Loucy (cell line): ENCODE results near the gene C1orf159.
A peak's percentile ranks its signal among the peaks of the same experiment; 100 is the strongest.
"Not testable (repeated sequence)": the region's sequence is repeated elsewhere in the genome, so short reads cannot be mapped to it uniquely, and the experiment has no call there.

ENCODE experiments used
- H2AFZ ChIP-seq: fragments of 200-600 bp; sonication (generic); 2 replicates; pipeline ENCODE4 v1.6.0; 2016; ENCODE audit warnings: antibody characterized with exemption, mild to moderate bottlenecking, low read length, moderate library complexity
- H3F3A ChIP-seq: fragments of 200-600 bp; 2 replicates; pipeline ENCODE4 v1.6.0; 2016; ENCODE audit warnings: antibody characterized with exemption, low read depth, mild to moderate bottlenecking
- H3K27me3 ChIP-seq: fragments of 200-600 bp; sonication (generic); 2 replicates; pipeline ENCODE4 v1.6.1; 2014; ENCODE audit warnings: low read length, mild to moderate bottlenecking; ENCODE audit not compliant: insufficient read depth, poor library complexity, severe bottlenecking
- H3K36me3 ChIP-seq: fragments of 200-600 bp; sonication (generic); 2 replicates; pipeline ENCODE4 v1.6.1; 2016; ENCODE audit warnings: low read length; ENCODE audit not compliant: insufficient read depth
- H3K4me1 ChIP-seq: fragments of 200-600 bp; sonication (generic); 2 replicates; pipeline ENCODE4 v1.5.1; 2014; ENCODE audit warnings: low read length, mild to moderate bottlenecking; ENCODE audit not compliant: insufficient read depth, poor library complexity, severe bottlenecking
- H3K4me2 ChIP-seq: fragments of 200-600 bp; sonication (generic); 2 replicates; pipeline ENCODE4 v1.6.0; 2014; ENCODE audit warnings: antibody characterized with exemption, low read length, low read depth, mild to moderate bottlenecking; ENCODE audit not compliant: poor library complexity, severe bottlenecking
- H3K4me3 ChIP-seq: fragments of 200-600 bp; sonication (generic); 2 replicates; pipeline ENCODE4 v1.5.1; 2014; ENCODE audit warnings: low read length, mild to moderate bottlenecking, mixed read lengths; ENCODE audit not compliant: poor library complexity, severe bottlenecking
- H3K79me2 ChIP-seq: fragments of 200-600 bp; sonication (generic); 2 replicates; pipeline ENCODE4 v1.6.1; 2014; ENCODE audit warnings: low read length; ENCODE audit not compliant: insufficient read depth
- H3K9ac ChIP-seq: fragments of 200-600 bp; sonication (generic); 2 replicates; pipeline ENCODE4 v1.6.0; 2014; ENCODE audit warnings: mild to moderate bottlenecking, low read depth, low read length, moderate library complexity; ENCODE audit not compliant: poor library complexity, severe bottlenecking
- H3K9me2 ChIP-seq: fragments of 200-600 bp; sonication (generic); replicated peaks from 2 replicates; pipeline ENCODE4 v1.6.1; 2016; ENCODE audit warnings: low read depth, low read length, mixed read lengths
- H3K9me3 ChIP-seq: fragments of 200-600 bp; sonication (generic); 2 replicates; pipeline ENCODE4 v1.6.1; 2014; ENCODE audit warnings: mild to moderate bottlenecking, antibody characterized with exemption, low read length, low read depth; ENCODE audit not compliant: insufficient read depth
- H4K20me1 ChIP-seq: fragments of 200-600 bp; sonication (generic); 2 replicates; pipeline ENCODE4 v1.6.0; 2014; ENCODE audit warnings: antibody characterized with exemption, low read length, mild to moderate bottlenecking; ENCODE audit not compliant: insufficient read depth, poor library complexity, severe bottlenecking
- EZH2phosphoT487 ChIP-seq: fragments of 200-600 bp; IDR thresholded peaks from 2 replicates; pipeline ENCODE4 v1.6.1; 2018; ENCODE audit warnings: antibody characterized with exemption, mild to moderate bottlenecking, moderate library complexity, borderline replicate concordance
- TF ChIP-seq, protein P1 (sequence below): fragments of 200-600 bp; sonication (generic); conservative IDR thresholded peaks from 2 replicates; pipeline ENCODE4 v1.5.1; 2014; ENCODE audit warnings: mild to moderate bottlenecking, antibody characterized with exemption, low read length

Gene C1orf159

DNA sequence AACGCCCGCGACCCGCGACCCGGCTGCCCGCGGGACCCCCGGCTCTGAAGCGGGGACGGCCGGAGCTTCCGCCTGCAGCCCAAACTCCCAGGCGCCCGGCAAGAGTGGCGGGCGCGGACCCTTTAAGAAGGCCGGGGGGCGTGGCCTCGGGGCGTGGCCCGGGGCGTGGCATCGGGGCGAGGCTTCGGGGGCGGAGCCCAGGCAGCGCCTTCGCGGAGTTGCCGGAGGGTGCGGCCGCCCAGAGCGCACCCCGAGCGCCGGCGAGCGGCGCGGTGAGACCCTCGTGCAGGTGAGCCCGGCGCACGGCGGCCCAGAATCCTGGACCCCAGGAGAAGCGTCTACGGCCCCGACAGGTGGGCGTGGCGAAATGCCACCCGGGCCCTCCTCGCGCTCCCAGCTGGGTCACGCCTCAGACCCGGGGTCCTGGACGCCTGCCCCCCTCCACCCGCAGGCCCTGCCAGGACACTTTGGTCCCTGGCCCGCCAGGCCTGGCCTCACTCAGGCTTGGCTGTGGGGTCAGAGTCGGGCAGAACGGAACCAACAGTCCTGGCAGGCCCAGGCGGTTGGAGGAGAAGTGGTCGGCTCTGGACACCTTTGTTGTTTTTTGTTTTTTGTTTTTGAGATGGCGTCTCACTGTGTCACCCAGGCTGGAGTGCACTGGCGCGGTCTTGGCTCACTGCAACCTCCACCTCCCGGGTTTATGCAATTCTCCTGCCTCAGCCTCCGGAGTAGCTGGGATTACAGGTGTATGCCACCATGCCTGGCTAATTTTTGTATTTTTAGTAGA, 56.2 kb downstream of the C1orf159 start:
- H3K27me3 ChIP-seq, result no peaks in the 10 kb centered on the region
- H3K9ac ChIP-seq, result peak overlapping the region; percentile 50
- peak overlapping the region; percentile 77 for H3K4me2 ChIP-seq
- no peaks in the 10 kb centered on the region for H3K36me3 ChIP-seq
- no peaks in the 10 kb centered on the region for H3K79me2 ChIP-seq
- H3F3A ChIP-seq, result no peaks in the 10 kb centered on the region
- no peaks in the 10 kb centered on the region for H3K9me2 ChIP-seq
- H3K4me1 ChIP-seq, result peaks cover 7% of the 10 kb centered on the region
- no peaks in the 10 kb centered on the region for H3K9me3 ChIP-seq
- no peak for TF ChIP-seq EZH2phosphoT487
- TF ChIP-seq, protein P1, sequence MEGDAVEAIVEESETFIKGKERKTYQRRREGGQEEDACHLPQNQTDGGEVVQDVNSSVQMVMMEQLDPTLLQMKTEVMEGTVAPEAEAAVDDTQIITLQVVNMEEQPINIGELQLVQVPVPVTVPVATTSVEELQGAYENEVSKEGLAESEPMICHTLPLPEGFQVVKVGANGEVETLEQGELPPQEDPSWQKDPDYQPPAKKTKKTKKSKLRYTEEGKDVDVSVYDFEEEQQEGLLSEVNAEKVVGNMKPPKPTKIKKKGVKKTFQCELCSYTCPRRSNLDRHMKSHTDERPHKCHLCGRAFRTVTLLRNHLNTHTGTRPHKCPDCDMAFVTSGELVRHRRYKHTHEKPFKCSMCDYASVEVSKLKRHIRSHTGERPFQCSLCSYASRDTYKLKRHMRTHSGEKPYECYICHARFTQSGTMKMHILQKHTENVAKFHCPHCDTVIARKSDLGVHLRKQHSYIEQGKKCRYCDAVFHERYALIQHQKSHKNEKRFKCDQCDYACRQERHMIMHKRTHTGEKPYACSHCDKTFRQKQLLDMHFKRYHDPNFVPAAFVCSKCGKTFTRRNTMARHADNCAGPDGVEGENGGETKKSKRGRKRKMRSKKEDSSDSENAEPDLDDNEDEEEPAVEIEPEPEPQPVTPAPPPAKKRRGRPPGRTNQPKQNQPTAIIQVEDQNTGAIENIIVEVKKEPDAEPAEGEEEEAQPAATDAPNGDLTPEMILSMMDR, result no peak
- no peaks in the 10 kb centered on the region for H4K20me1 ChIP-seq
- H2AFZ ChIP-seq, result peak overlapping the region; percentile 70; the same call in 1 of the 2 replicates
- H3K4me3 ChIP-seq, result peak overlapping the region; percentile 69

DNA sequence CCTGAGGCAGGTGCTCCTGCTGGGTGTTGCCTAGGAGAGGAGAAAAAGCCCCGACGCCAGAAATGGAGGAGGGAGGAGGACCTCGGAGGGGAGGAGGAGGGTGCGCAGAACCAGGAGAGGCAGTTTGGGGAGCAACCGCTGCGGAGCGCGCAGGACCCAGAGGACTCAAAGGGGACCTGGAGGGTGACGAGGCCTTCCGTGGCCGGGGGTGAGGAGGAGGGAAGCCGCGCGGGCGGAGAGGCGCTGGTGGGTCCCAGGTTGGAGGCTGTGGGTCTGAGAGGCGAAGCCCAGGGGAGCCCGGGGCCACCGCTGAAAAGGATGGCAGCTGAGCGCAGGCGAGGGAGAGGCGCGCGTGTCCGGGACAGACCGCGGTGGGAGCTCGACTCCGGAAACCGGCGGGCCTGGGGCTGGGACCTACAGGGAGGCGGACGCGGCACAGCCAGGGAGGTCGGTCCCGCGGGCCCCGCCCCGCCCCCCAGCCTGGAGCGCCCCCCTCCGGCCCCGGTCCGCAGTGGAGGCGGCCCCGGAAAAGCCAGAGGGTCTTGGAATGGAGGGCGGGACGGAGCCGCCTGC, 56.9 kb downstream of the C1orf159 start:
- H3K36me3 ChIP-seq, result no peaks in the 10 kb centered on the region
- no peaks in the 10 kb centered on the region for H3K79me2 ChIP-seq
- peak overlapping the region; percentile 69 for H3K4me3 ChIP-seq
- no peaks in the 10 kb centered on the region for H3K9me3 ChIP-seq
- H3K4me1 ChIP-seq, result peaks cover 7% of the 10 kb centered on the region
- H3K27me3 ChIP-seq, result no peaks in the 10 kb centered on the region
- H3K9me2 ChIP-seq, result no peaks in the 10 kb centered on the region
- H3K4me2 ChIP-seq, result peak overlapping the region; percentile 77
- no peaks in the 10 kb centered on the region for H3F3A ChIP-seq
- H2AFZ ChIP-seq, result peak overlapping the region; percentile 70; the same call in 1 of the 2 replicates
- TF ChIP-seq, protein P1, result peak; percentile 54
- TF ChIP-seq EZH2phosphoT487, result no peak
- no peaks in the 10 kb centered on the region for H4K20me1 ChIP-seq
- peak overlapping the region; percentile 50 for H3K9ac ChIP-seq

DNA sequence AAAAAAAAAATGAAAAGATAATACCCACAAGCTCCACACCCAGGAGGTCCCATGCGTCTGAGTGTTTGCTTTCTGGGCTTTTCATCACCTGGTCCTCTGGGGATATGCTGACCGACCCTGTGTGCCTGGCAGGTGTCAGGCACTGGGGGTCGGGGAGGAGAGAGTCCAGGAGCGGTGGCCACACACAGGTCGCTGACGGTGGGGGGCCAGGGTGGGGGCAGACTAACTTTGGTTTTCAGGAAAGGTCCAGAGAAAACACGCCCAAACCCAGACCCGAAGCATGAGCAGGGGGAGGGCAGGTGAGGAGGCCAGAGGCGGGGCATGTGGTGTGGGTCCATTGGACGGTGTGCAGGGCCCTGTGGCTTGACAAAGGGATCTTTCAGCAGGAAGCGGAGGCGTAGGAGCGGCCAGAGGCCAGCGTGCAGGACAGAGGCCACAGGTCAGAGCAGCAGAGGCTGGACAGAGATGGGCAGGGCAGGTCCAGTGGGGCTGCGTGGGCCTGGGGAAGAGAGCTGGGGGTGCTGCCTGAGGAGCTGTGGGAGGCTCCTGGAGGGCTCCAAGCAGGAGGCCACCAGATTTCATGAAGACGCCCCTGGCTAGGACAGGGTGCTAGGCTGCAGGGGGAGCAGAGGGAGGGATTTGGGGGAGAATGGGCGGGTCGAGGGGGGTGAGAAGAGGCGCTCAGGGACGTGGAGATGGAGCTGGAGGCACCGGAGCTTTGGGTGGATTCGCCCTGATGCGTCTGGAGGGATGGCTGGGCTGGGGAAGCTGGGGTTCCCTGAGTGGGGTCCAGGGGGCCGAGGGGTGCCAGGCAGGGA, 57.6 kb downstream of the C1orf159 start:
- no peaks in the 10 kb centered on the region for H3F3A ChIP-seq
- H3K27me3 ChIP-seq, result no peaks in the 10 kb centered on the region
- no peaks in the 10 kb centered on the region for H3K79me2 ChIP-seq
- H2AFZ ChIP-seq, result no peak overlapping the region
- peak overlapping the region; percentile 77 for H3K4me2 ChIP-seq
- no peaks in the 10 kb centered on the region for H3K9me2 ChIP-seq
- peak overlapping the region; percentile 69 for H3K4me3 ChIP-seq
- no peaks in the 10 kb centered on the region for H4K20me1 ChIP-seq
- peak overlapping the region; percentile 50 for H3K9ac ChIP-seq
- H3K36me3 ChIP-seq, result no peaks in the 10 kb centered on the region
- TF ChIP-seq, protein P1, result no peak
- no peak for TF ChIP-seq EZH2phosphoT487
- H3K4me1 ChIP-seq, result peaks cover 4% of the 10 kb centered on the region
- no peaks in the 10 kb centered on the region for H3K9me3 ChIP-seq

DNA sequence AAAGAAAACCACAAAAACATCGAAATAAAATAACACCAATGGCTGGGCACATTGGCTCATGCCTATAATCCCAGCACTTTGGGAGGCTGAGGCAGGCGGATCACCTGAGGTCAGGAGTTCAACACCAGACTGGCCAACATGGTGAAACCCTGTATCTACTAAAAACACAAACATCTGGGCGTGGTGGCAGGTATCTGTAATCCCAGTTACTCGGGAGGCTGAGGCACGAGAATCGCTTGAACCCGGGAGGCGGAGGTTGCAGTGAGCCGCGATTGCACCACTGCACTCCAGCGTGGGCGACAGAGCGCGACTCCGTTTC, 58.2 kb downstream of the C1orf159 start:
- not testable (repeated sequence) for H3K79me2 ChIP-seq, H3K4me1 ChIP-seq, H3K9ac ChIP-seq, H3K27me3 ChIP-seq, H4K20me1 ChIP-seq, H2AFZ ChIP-seq, H3K4me3 ChIP-seq, H3K9me3 ChIP-seq, H3K4me2 ChIP-seq, H3K9me2 ChIP-seq, H3F3A ChIP-seq, H3K36me3 ChIP-seq
